Measurements from ENCODE around the gene CELF4. TPM values are rescaled to one million over a fixed set of nuclear protein-coding genes. Genes with fewer than 3 reads are reported as not detected.

CELF4 gene
- total and polyA plus RNA-seq, 2 experiments from 2014 or later, result 0.24 TPM; not detected in 1

GRCh38 chr18:37553633-37554398 lies 11.8 kb downstream of the CELF4 start:
- Histone ChIP-seq H3F3A (ENCODE audit: insufficient read depth) (no peaks in the 10 kb centered on the region), H3K4me1 (ENCODE audit: insufficient read depth) (no peaks in the 10 kb centered on the region), H3K36me3 (ENCODE audit: low read depth) (no peaks in the 10 kb centered on the region), H3K4me2 (ENCODE audit: unreplicated experiment) (no peak overlapping the region), H3K79me2 (ENCODE audit: insufficient read depth) (no peaks in the 10 kb centered on the region), H4K20me1 (ENCODE audit: insufficient read depth) (no peaks in the 10 kb centered on the region), H3K9me2 (ENCODE audit: insufficient read depth) (no peaks in the 10 kb centered on the region), H3K27ac (no peak overlapping the region), H3K27me3 (replicated peaks; ENCODE audit: insufficient read depth) (peaks cover 4% of the 10 kb centered on the region; the same call in 1 of the 2 replicates), H3K9me3 (ENCODE audit: low read depth) (no peaks in the 10 kb centered on the region), H3K4me3 (no peak overlapping the region), H3K9ac (no peak overlapping the region), H2AFZ (no peak overlapping the region)
- in situ Hi-C loops (cut with MboI), result no loop called here
- TF ChIP-seq EZH2phosphoT487 (IDR thresholded peaks at IDR 0.05; ENCODE audit: insufficient read depth, low read depth) (no peak), EZH2 (IDR thresholded peaks at IDR 0.05; ENCODE audit: insufficient read depth, poor library complexity, severe bottlenecking) (no peak)
- DNase-seq, result no peak
- WGBS, 2 experiments (ENCODE audit: low coverage in 1 of 2, low lambda C conversion rate in 2 of 2, missing lambda C conversion rate in 2 of 2), result 42% methylated on average over 18 of the region's 18 CpGs

- Histone ChIP-seq H3K4me2 (ENCODE audit: unreplicated experiment) (no peak overlapping the region), H3K4me3 (no peak overlapping the region), H3K9ac (no peak overlapping the region), H3K27ac (no peak overlapping the region), H3K27me3 (replicated peaks; ENCODE audit: insufficient read depth) (peaks cover 4% of the 10 kb centered on the region; the same call in 1 of the 2 replicates), H3K9me3 (ENCODE audit: low read depth) (no peaks in the 10 kb centered on the region), H3K36me3 (ENCODE audit: low read depth) (no peaks in the 10 kb centered on the region), H3F3A (ENCODE audit: insufficient read depth) (no peaks in the 10 kb centered on the region), H3K4me1 (ENCODE audit: insufficient read depth) (no peaks in the 10 kb centered on the region), H3K9me2 (ENCODE audit: insufficient read depth) (no peaks in the 10 kb centered on the region), H2AFZ (no peak overlapping the region), H4K20me1 (ENCODE audit: insufficient read depth) (no peaks in the 10 kb centered on the region), H3K79me2 (ENCODE audit: insufficient read depth) (no peaks in the 10 kb centered on the region)
- in situ Hi-C loops (cut with MboI), result no loop called here
- TF ChIP-seq EZH2phosphoT487 (IDR thresholded peaks at IDR 0.05; ENCODE audit: insufficient read depth, low read depth), result no peak
- no peak for TF ChIP-seq EZH2 (IDR thresholded peaks at IDR 0.05; ENCODE audit: insufficient read depth, poor library complexity, severe bottlenecking)
- 34 to 44% methylated on average over 5 of the region's 5 CpGs for WGBS, 2 experiments (ENCODE audit: low coverage in 1 of 2, low lambda C conversion rate in 2 of 2, missing lambda C conversion rate in 2 of 2)
- no peak for DNase-seq
Observed at GRCh38 chr18:37552286-37552685, 13.3 kb downstream of the CELF4 start.

GRCh38 chr18:37551846-37552245 lies 13.8 kb downstream of the CELF4 start:
- in situ Hi-C loops (cut with MboI), result no loop called here
- no peaks in the 10 kb centered on the region for H4K20me1 ChIP-seq (ENCODE audit: insufficient read depth)
- 49 to 53% methylated on average over 8 of the region's 8 CpGs for WGBS, 2 experiments (ENCODE audit: low coverage in 1 of 2, low lambda C conversion rate in 2 of 2, missing lambda C conversion rate in 2 of 2)
- TF ChIP-seq EZH2 (IDR thresholded peaks at IDR 0.05; ENCODE audit: insufficient read depth, poor library complexity, severe bottlenecking), result no peak
- TF ChIP-seq EZH2phosphoT487 (IDR thresholded peaks at IDR 0.05; ENCODE audit: insufficient read depth, low read depth), result no peak
- no peak overlapping the region for H3K4me2 ChIP-seq (ENCODE audit: unreplicated experiment)
- no peaks in the 10 kb centered on the region for H3K4me1 ChIP-seq (ENCODE audit: insufficient read depth)
- no peaks in the 10 kb centered on the region for H3K9me3 ChIP-seq (ENCODE audit: low read depth)
- H3K36me3 ChIP-seq (ENCODE audit: low read depth), result no peaks in the 10 kb centered on the region
- H3F3A ChIP-seq (ENCODE audit: insufficient read depth), result no peaks in the 10 kb centered on the region
- no peak for DNase-seq
- no peak overlapping the region for H3K9ac ChIP-seq
- H3K4me3 ChIP-seq, result no peak overlapping the region
- H3K27ac ChIP-seq, result no peak overlapping the region
- no peaks in the 10 kb centered on the region for H3K79me2 ChIP-seq (ENCODE audit: insufficient read depth)
- no peaks in the 10 kb centered on the region for H3K9me2 ChIP-seq (ENCODE audit: insufficient read depth)
- H2AFZ ChIP-seq, result no peak overlapping the region
- peaks cover 4% of the 10 kb centered on the region; the same call in 1 of the 2 replicates for H3K27me3 ChIP-seq (replicated peaks; ENCODE audit: insufficient read depth)

GRCh38 chr18:37551249-37551648 lies 14.3 kb downstream of the CELF4 start:
- no peak for TF ChIP-seq EZH2phosphoT487 (IDR thresholded peaks at IDR 0.05; ENCODE audit: insufficient read depth, low read depth)
- no peak for TF ChIP-seq EZH2 (IDR thresholded peaks at IDR 0.05; ENCODE audit: insufficient read depth, poor library complexity, severe bottlenecking)
- Histone ChIP-seq H3K79me2 (ENCODE audit: insufficient read depth) (no peaks in the 10 kb centered on the region), H3K9ac (no peak overlapping the region), H3K4me3 (no peak overlapping the region), H3K27ac (no peak overlapping the region), H3K9me2 (ENCODE audit: insufficient read depth) (no peaks in the 10 kb centered on the region), H3K4me1 (ENCODE audit: insufficient read depth) (no peaks in the 10 kb centered on the region), H3K9me3 (ENCODE audit: low read depth) (no peaks in the 10 kb centered on the region), H3F3A (ENCODE audit: insufficient read depth) (no peaks in the 10 kb centered on the region), H2AFZ (no peak overlapping the region), H3K36me3 (ENCODE audit: low read depth) (no peaks in the 10 kb centered on the region), H4K20me1 (ENCODE audit: insufficient read depth) (no peaks in the 10 kb centered on the region), H3K4me2 (ENCODE audit: unreplicated experiment) (no peak overlapping the region), H3K27me3 (replicated peaks; ENCODE audit: insufficient read depth) (peaks cover 4% of the 10 kb centered on the region; the same call in 1 of the 2 replicates)
- in situ Hi-C loops (cut with MboI), result no loop called here
- no peak for DNase-seq
- 19 to 34% methylated on average over 3 of the region's 3 CpGs for WGBS, 2 experiments (ENCODE audit: low coverage in 1 of 2, low lambda C conversion rate in 2 of 2, missing lambda C conversion rate in 2 of 2)

Data from GM23248 (cell line).